HG03571 (cell line): ENCODE results near the gene DCTN2.
"Not testable (repeated sequence)": the region's sequence is repeated elsewhere in the genome, so short reads cannot be mapped to it uniquely, and the experiment has no call there.

Experiments used
- ATAC-seq: cut with Tn5 transposase; IDR thresholded peaks from one replicate; pipeline ENCODE4 v1.9.1; 2021; ENCODE audit not compliant: unreplicated experiment

Gene DCTN2

DNA sequence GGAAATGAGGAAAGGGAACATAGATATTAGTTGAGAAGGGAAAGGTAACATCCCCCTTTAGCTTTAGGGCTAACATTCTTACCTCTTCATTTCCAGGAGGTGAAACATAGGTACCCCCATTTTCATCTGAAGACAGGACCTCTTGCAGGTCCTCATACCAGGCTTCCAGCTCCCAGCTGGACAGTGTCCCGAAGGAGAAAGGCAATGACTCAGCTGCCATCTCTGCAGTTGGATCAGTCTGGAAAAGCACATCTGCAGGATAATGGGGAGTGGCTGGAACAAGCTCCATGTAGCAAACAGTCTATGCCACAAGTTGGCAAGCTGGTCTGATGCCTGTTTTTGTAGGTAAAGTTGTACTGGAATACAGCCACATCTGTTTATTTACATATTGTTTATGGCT is 29.8 kb downstream of the DCTN2 start:
- ATAC-seq, result no peak

DNA sequence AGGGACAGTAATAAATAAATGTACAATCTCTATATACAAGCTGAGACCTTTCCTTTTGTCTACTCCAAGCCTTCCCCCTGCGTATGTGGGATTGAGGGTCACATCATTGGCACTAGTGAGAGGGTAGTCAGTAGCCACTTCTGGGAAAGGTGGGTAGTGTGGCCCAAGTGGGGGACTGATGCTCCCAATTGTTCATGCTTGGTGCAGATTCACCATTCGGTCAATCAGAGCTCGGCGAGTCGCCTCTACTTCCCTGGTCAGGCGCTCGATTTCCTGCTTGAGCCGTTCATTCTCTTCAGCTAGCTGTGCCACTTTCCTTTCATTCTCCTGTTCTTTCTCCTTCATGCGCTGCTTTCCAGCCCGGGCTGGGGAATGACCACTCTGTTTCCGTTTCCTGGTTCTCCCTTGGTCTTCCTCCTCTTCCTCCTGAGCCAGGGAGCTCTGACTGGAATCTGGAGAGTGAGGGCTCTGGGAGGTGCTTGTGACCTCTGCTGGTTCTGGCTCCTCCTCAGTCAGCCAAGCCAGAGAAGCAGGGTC is 30.3 kb downstream of the DCTN2 start:
- ATAC-seq, result no peak

DNA sequence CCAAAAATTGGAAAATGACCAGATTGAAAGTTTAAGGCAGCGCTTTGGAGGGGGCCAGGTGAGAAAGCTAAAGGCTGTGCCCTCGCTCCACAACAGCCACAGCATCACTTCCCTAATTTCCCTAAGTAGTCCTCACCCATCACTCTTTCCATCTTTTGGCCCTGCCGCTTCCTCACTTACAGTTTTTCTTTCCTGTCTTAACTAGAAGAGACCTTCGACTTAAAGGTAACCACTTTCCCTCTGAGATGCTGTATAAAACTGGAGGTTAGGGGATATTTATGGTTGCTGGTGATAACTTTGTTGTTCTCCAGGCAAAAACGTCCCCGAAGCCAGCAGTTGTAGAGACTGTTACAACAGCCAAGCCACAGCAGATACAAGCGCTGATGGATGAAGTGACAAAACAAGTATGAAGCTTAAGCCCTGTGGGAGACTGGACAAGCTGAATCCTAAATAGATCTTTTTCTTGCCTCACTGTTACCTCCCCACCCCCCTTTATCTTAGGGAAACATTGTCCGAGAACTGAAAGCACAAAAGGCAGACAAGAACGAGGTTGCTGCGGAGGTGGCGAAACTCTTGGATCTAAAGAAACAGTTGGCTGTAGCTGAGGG is 31.0 kb downstream of the DCTN2 start:
- ATAC-seq, result no peak

DNA sequence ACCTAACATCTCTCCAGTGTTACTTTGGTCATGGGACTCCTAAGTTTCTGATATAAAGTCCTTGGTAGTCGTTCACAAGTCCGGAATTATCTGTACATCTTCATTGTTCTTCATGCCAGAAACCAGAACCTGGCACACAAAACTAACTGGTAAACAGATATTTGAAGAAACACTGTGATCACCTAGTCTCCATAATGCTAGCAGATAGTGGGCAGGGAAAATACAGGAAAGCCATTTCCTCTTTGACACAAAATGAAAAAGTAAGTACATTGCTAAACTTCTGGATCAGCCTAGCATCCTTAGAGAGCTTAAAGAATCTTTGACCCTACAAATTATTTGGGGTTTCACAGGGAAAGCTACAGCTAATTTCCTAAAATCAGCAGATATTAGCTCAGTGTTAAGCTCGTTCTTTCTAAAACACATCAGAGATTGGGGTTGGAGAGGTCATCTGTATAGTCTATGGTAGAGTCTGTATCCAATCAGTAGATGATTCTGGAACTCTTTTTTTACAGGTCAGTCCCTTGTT is 31.5 kb downstream of the DCTN2 start:
- no peak for ATAC-seq

DNA sequence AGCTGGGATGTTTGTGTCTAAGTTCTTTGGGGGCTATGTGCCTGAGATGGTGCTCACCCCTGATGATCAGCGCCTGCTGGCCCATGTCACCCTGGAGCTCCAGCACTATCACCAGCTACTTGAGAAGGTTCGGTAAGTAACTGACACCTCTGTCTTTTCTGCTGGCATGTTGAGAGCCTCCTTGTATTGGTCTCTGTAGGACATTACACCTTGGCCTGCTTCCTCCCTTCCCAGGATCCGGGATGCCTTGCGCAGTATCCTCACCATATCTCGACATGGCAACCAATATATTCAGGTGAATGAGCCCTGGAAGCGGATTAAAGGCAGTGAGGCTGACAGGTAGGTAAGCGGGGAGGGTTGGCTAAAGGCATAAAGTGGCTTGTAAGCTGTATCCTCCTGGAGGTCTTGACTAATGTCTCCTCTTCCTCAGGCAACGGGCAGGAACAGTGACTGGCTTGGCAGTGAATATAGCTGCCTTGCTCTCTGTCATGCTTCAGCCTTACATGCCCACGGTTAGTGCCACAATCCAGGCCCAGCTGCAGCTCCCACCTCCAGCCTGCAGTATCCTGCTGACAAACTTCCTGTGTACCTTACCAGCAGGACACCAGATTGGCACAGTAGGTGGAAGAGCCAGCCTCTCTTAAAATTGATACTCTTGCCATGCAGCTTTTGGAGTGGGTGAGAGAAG is 32.1 kb downstream of the DCTN2 start:
- no peak for ATAC-seq

DNA sequence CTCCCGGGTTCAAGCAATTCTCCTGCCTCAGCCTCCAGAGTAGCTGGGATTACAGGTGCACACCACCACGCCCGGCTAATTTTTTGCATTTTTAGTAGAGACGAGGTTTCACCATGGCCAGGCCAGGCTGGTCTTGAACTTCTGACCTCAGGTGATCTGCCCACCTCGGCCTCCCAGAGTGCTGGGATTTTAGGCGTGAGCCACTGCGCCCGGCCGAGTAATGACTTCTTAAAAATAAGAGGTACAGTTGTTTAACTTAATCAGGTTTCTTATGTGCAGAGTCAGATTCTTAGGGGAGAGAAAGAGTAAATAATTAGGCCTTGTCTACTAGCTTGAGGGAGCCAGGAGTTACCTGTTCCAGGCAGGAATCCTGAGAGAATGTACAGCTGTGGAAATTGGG is 32.7 kb downstream of the DCTN2 start:
- not testable (repeated sequence) for ATAC-seq

DNA sequence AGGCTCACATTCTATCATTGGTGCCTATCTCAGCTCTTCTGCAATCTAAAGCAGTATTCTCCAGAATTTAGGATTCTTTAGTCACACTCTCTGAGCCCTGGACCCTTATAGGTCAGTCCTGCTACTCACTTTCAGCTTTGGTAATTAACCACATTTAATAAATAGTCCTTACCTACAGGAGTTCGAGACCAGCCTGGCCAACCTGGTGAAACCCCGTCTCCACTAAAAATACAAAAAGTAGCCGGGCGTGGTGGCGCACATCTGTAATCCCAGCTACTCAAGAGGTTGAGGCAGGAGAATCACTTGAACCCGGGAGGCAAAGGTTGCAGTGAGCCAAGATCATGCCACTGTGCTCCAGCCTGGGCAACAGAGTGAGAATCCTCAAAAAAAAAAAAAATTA is 33.3 kb downstream of the DCTN2 start:
- ATAC-seq, result not testable (repeated sequence)

DNA sequence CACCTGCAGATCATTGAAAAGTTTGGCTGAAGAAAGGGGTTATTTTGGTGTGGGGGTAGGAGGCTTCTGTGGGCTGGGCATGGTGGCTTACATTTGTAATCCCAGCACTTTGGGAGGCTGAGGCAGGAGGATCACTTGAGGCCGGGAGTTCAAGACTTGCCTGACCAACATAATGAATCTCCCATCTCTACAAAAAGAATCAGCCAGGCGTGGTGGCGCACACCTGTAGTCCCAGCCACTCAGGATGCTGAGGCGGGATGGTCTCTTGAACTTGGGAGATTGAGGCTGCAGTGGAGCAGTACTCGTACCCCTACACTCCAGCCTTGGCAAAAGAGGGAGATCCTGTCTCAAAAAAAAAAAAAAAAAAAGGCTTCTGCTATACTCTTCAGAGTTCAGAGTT is 33.7 kb downstream of the DCTN2 start:
- no peak for ATAC-seq

DNA sequence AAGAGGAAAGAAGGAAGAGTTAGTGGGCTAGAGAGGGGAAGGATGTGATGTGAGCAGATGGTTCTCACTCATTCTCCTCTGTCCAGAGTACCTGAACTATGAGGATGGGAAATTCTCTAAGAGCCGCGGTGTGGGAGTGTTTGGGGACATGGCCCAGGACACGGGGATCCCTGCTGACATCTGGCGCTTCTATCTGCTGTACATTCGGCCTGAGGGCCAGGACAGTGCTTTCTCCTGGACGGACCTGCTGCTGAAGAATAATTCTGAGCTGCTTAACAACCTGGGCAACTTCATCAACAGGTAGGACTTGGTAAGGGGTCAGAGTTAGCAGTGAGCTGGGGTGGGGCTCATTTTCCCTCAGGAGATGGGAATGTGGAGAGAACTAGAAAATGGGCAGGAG is 34.3 kb downstream of the DCTN2 start:
- ATAC-seq, result no peak

DNA sequence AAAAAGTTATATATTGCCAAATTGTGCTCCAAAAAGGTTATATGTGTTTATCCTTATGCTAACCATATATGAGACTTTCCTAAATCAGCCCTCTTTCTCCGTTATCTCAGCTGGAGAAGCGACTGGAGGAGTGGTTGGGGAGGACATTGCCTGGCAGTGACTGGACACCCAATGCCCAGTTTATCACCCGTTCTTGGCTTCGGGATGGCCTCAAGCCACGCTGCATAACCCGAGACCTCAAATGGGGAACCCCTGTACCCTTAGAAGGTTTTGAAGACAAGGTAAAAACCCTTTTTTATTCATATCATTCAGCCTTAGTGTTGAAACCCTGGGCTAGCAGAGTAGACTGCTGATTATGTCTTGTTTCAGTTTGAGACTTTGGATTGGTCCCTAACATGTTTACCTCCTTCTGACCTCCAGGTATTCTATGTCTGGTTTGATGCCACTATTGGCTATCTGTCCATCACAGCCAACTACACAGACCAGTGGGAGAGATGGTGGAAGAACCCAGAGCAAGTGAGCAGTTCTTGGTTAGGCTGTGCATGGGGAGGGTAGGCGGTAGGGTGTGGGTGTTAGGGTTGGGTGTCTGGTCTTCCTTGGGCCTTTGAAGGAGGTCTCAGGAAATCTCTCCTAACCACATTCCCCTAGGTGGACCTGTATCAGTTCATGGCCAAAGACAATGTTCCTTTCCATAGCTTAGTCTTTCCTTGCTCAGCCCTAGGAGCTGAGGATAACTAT is 35.2 kb downstream of the DCTN2 start:
- ATAC-seq, result no peak

DNA sequence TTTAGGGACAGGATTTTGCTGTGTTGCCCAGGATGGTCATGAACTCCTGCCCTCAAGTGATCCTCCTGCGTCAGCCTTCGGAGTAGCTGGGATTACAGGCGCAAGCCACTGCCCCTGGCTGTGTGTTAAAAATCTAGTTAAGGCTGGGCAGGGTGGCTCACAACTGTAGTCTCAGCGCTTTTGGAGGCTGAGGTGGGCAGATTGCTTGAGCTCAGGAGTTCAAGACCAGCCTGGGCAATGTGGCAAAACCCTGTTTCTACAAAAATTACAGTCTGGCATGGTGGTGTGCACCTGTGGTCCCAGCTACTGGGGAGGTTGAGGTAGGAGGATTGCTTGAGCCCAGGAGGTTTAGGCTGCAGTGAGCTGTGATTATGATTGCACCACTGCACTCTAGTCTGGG is 35.8 kb downstream of the DCTN2 start:
- ATAC-seq, result no peak

DNA sequence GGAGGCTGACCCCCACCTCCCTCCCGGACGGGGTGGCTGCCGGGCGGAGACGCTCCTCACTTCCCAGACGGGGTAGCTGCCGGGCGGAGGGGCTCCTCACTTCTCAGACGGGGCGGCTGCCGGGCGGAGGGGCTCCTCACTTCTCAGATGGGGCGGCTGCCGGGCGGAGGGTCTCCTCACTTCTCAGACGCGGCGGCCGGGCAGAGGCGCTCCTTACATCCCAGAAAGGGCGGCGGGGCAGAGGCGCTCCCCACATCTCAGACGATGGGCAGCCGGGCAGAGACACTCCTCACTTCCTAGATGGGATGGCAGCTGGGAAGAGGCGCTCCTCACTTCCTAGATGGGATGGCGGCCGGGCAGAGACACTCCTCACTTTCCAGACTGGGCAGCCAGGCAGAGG is 39.2 kb downstream of the DCTN2 start:
- ATAC-seq, result not testable (repeated sequence)

DNA sequence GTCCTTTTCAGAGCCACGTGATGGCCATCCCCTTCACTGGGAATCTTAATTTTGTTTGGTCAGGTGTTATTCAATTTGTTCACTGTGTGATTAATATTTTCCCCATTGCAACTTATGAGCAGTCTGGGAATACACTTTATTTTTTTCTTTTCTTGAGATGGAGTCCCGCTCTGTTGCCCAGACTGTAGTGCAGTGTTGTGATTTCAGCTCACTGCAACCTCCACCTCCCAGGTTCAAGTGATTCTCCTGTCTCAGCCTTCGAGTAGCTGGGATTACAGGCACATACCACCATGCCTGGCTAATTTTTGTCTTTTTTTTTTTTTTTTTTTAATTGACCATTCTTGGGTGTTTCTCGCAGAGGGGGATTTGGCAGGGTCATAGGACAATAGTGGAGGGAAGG is 40.5 kb downstream of the DCTN2 start:
- ATAC-seq, result not testable (repeated sequence)

DNA sequence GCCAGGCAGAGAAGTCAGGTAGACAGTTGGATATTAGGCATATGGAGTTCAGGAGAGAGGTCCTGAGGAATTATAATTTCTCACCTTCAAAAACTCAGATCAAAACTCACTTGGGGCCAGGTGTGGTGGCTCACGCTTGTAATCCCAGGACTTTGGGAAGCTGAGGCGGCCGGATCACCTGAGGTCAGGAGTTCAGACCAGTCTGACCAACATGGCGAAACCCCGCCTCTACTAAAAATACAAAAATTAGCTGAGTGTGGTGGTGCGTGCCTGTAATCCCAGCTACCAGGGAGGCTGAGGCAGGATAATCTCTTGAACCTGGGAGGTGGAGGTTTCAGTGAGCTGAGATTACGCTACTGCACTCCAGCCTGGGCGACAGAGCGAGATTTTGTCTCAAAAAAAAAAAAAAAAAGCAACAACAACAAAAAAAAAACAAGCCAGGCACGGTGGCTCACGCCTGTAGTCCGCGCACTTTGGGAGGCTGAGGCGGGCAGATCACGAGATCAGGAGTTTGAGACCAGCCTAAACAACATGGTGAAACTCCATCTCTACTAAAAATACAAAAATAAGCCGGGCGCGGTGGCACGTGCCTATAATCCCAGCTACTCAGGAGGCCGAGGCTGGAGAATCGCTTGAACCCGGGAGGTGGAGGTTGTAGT is 44.6 kb downstream of the DCTN2 start:
- not testable (repeated sequence) for ATAC-seq

DNA sequence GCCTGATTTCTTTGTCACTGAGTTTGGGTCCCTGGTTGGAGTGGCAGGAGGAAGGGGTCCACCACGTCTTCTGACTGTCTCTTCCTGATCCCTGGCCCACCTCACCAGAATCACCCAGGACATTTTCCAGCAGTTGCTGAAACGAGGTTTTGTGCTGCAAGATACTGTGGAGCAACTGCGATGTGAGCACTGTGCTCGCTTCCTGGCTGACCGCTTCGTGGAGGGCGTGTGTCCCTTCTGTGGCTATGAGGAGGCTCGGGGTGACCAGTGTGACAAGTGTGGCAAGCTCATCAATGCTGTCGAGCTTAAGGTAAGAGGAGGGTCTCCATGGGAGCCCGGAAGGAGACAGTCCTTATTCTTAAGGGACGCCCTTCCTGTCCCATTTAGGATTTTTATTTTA is 46.8 kb downstream of the DCTN2 start:
- ATAC-seq, result no peak

DNA sequence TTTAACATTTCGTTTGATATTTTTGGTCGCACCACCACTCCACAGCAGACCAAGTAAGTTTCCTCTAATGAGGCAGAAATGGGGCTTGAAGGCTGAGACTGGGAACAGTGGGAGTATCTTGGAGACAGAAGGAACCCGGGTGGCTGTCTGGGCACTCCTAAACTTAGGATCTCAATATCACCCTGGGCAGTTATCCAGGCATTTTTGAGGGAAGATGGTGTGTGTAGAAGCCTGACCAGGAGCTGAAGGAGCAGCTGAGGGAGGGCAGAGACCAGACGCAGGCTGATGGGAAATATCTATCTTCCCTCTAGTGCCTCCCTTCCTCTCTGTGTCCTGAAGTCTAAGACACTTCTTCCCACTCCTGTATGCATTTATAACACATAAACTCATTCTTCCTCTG is 48.4 kb downstream of the DCTN2 start:
- ATAC-seq, result no peak

DNA sequence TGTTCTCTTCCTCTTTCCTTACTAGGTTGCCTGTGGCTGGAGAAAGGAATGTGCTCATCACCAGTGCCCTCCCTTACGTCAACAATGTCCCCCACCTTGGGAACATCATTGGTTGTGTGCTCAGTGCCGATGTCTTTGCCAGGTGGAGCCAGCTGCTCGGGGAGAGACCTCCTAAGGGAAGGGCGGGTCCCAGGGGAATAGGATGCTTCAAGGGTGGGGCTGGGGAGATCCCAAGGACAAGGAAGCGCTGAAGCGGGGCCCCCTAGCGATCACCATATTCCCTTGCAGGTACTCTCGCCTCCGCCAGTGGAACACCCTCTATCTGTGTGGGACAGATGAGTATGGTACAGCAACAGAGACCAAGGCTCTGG is 48.9 kb downstream of the DCTN2 start:
- no peak for ATAC-seq

DNA sequence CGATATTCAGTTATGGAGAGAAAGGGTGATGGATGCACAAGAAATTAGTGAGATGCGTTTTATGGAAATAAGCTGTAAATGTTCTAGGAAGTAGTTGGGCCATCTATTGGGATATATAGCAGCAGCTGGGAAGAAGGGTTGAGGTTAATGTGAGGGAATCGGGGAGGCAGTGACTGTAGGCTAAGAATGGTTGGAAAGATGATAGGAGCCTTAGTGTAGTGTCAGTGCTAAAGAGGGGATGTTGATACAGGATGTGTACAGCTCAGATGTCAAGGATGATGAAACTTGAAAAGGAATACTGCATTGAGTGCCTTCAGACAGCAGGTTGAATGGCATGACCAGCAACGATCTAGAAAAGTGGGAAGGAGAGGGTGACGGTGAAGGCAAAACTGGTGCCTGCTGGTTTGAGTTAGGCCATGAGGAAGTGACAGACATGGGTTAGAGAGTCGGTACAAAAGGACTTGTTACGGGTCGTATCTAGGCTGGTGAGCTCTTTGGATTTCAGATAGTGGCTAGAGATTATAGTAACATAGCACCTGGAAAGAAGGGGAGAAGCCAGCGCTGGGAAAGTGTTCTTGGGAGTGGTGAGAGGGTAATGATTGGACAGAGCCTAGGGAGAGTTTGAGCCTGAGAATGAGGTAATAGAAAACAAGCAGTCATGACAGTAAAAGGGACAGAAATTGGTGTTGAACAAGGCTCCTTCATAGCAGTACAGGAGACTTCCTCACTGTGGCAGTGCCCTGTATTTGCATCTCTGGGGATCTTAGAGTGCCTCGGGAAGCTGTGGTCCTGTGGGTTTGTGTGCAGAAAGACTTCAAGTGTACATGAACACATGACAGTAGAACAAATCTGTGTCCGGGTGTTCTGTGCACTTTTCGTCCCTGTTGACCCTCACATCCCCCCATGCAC is 49.5 kb downstream of the DCTN2 start:
- no peak for ATAC-seq

DNA sequence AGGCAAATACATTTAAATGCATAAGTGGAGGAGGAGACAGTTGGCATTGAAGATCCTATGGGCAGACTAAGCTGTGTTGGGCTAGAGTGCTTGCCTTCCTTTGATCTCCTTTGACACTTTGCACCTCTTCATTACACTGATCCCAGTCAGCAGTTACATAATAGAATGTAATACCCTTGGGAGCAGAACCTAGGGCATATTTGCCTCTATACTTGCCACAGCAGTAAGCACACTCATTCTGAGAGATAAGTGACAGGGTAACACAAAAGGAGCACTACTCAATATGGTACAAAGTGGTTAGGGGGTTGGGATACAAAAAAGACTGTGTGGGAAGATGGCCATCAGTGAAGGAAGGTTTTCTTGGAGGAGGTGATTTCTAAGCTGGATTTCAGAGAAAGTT is 50.2 kb downstream of the DCTN2 start:
- no peak for ATAC-seq

DNA sequence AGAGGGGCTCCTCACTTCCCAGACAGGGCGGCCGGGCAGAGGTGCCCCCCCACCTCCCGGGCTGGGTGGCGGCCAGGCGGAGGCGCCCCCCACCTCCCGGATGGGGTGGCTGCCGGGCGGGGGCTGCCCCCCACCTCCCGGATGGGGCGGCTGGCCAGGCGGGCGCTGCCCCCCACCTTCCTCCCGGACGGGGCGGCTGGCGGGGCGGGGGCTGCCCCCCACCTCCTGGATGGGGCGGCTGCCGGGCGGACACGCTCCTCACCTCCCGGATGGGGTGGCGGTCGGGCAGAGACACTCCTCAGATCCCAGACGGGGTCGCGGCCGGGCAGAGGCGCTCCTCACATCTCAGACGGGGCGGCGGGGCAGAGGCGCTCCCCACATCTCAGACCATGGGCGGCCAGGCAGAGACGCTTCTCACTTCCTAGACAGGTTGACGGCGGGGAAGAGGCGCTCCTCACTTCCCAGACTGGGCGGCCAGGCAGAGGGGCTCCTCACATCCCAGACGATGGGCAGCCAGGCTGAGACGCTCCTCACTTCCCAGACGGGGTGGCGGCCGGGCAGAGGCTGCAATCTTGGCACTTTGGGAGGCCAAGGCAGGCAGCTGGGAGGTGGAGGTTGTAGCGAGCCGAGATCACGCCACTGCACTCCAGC is 51.8 kb downstream of the DCTN2 start:
- not testable (repeated sequence) for ATAC-seq
